Caco-2 (cell line): ENCODE results near the gene RHBDL2. TPM values are rescaled to one million over a fixed set of nuclear protein-coding genes. Genes with fewer than 3 reads are reported as not detected.
A peak's percentile ranks its signal among the peaks of the same experiment; 100 is the strongest.

Experiments used
- BruUV-seq: library from RNA; stranded (reverse); fragments of 400-500 nt; replicated peaks from 2 replicates; lab custom pipeline; 2021; lab: Mats Ljungman, UMichigan
- CTCF ChIA-PET: fragments of 300-600 bp; sonication (Branson Sonifier 250); formaldehyde crosslinking; loops from one replicate; lab custom pipeline; 2022; ENCODE audit warnings: antibody characterized with exemption; lab: Charles Lee
- POLR2A ChIA-PET: fragments of 300-600 bp; sonication (Branson Sonifier 250); formaldehyde crosslinking; loops from one replicate; lab custom pipeline; 2022; ENCODE audit warnings: antibody characterized with exemption; lab: Charles Lee
- DNase-seq, 2 experiments: peaks; one replicate each; pipeline versions ENCODE4 v3.0.0 to v3.0.0-alpha.2; 2020 to 2022
- H3K27me3 ChIP-seq: replicated peaks from 2 replicates; pipeline ENCODE4 v1.6.0; 2011; ENCODE audit warnings: low read length; ENCODE audit not compliant: control insufficient read depth, insufficient read depth
- H3K36me3 ChIP-seq: 2 replicates; pipeline ENCODE4 v1.5.1; 2011; ENCODE audit warnings: low read length; ENCODE audit not compliant: control insufficient read depth, insufficient read depth
- H3K4me1 ChIP-seq: fragments of 250-450 bp; sonication (Bioruptor Pico); 2 replicates; pipeline ENCODE4 v1.5.1; 2020; ENCODE audit warnings: mild to moderate bottlenecking
- H3K4me3 ChIP-seq: 2 replicates; pipeline ENCODE4 v1.5.1; 2011; ENCODE audit warnings: low read depth, mild to moderate bottlenecking, control low read depth, low read length
- H3K9me3 ChIP-seq: fragments of 250-450 bp; sonication (Bioruptor Pico); 2 replicates; pipeline ENCODE4 v1.5.1; 2020; ENCODE audit warnings: mild to moderate bottlenecking, moderate library complexity
- H3K27ac Mint-ChIP-seq: one replicate; pipeline ENCODE4 v1.8.0; 2022; ENCODE audit warnings: mixed read lengths; ENCODE audit not compliant: unreplicated experiment
- H3K27me3 Mint-ChIP-seq: one replicate; pipeline ENCODE4 v1.8.0; 2022; ENCODE audit warnings: mixed read lengths; ENCODE audit not compliant: insufficient read depth, unreplicated experiment
- H3K36me3 Mint-ChIP-seq: one replicate; pipeline ENCODE4 v1.8.0; 2022; ENCODE audit warnings: mild to moderate bottlenecking, mixed read lengths; ENCODE audit not compliant: insufficient read depth, unreplicated experiment
- H3K4me1 Mint-ChIP-seq: one replicate; pipeline ENCODE4 v1.8.0; 2022; ENCODE audit warnings: low read depth, mixed read lengths; ENCODE audit not compliant: unreplicated experiment
- H3K4me3 Mint-ChIP-seq: one replicate; pipeline ENCODE4 v1.8.0; 2022; ENCODE audit warnings: mild to moderate bottlenecking, moderate library complexity, mixed read lengths; ENCODE audit not compliant: unreplicated experiment
- H3K9me3 Mint-ChIP-seq: one replicate; pipeline ENCODE4 v1.8.0; 2022; ENCODE audit warnings: mixed read lengths; ENCODE audit not compliant: unreplicated experiment
- CTCF ChIP-seq, 2 experiments: fragments of 200-600 bp in 1 of 2; IDR thresholded peaks; 1 replicate in 1 of 2; 2 replicates in 1 of 2; pipeline versions ENCODE4 v1.5.1 to v1.8.0; 2011 to 2022; ENCODE audit warnings: antibody characterized with exemption in 1 of 2, control low read depth in 1 of 2, inconsistent platforms in 1 of 2, low read depth in 1 of 2, low read length in 1 of 2, mild to moderate bottlenecking in 1 of 2, moderate library complexity in 1 of 2; ENCODE audit not compliant: insufficient read depth in 1 of 2, severe bottlenecking in 1 of 2, unreplicated experiment in 1 of 2
- intact Hi-C: fragments of 100-400 bp; cut with micrococcal nuclease; formaldehyde crosslinking; loops from one replicate; pipeline ENCODE4 v1.10.0; 2022; ENCODE audit not compliant: unreplicated experiment
- total RNA-seq: library from RNA; stranded (reverse); gene quantifications from 2 replicates; pipeline ENCODE4 v1.2.3, GENCODE V29; 2022

The RHBDL2 gene
- total RNA-seq, 1 experiment from 2014 or later: not detected

GRCh38 chr1:38923607-38924006 is 18.0 kb downstream of the RHBDL2 start:
- CTCF ChIA-PET: no interaction called here
- intact Hi-C loops: no loop called here
- BruUV-seq: no TSS peak
- POLR2A ChIA-PET: no interaction called here
- no peaks in the 10 kb centered on the region for H3K36me3 ChIP-seq
- Mint-ChIP-seq H3K27ac (no peak overlapping the region), H3K27me3 (no peaks in the 10 kb centered on the region), H3K4me3 (no peak overlapping the region), H3K4me1 (no peaks in the 10 kb centered on the region), H3K36me3 (no peaks in the 10 kb centered on the region), H3K9me3 (no peaks in the 10 kb centered on the region)
- H3K4me3 ChIP-seq: no peak overlapping the region
- no peaks in the 10 kb centered on the region for H3K27me3 ChIP-seq
- H3K4me1 ChIP-seq: no peaks in the 10 kb centered on the region
- no peaks in the 10 kb centered on the region for H3K9me3 ChIP-seq
- TF ChIP-seq CTCF (IDR thresholded peaks at IDR 0.05; ENCODE audit: insufficient read depth in 1 of 2, low read depth in 1 of 2, low read length in 1 of 2, severe bottlenecking in 1 of 2, unreplicated experiment in 1 of 2): no peak
- no peak for DNase-seq

GRCh38 chr1:38919130-38919529 is 22.5 kb downstream of the RHBDL2 start:
- Histone ChIP-seq H3K27me3 (no peaks in the 10 kb centered on the region), H3K4me3 (no peak overlapping the region), H3K36me3 (no peaks in the 10 kb centered on the region), H3K9me3 (no peaks in the 10 kb centered on the region), H3K4me1 (peaks cover 4% of the 10 kb centered on the region; the same call in 1 of the 2 replicates)
- no TSS peak for BruUV-seq
- peak in 1 of 2 experiments; percentile 37 for TF ChIP-seq CTCF (IDR thresholded peaks at IDR 0.05; ENCODE audit: insufficient read depth in 1 of 2, low read depth in 1 of 2, low read length in 1 of 2, severe bottlenecking in 1 of 2, unreplicated experiment in 1 of 2)
- peak; percentile 34 to 45 for DNase-seq
- no peaks in the 10 kb centered on the region for H3K36me3 Mint-ChIP-seq
- no peak overlapping the region for H3K27ac Mint-ChIP-seq
- H3K4me1 Mint-ChIP-seq: no peaks in the 10 kb centered on the region
- H3K27me3 Mint-ChIP-seq: no peaks in the 10 kb centered on the region
- ChIA-PET CTCF (interaction anchor here (0.7 to 1.3 kb wide), 2 partner anchors 45 to 107 kb away, joined by 3 read pairs; partner anchors contain the start of gene NDUFS5), POLR2A (no interaction called here)
- no peaks in the 10 kb centered on the region for H3K9me3 Mint-ChIP-seq
- H3K4me3 Mint-ChIP-seq: no peak overlapping the region
- intact Hi-C loops: loop anchor here (2.0 to 10.0 kb wide), 2 partner anchors 50 to 176 kb away; no protein-coding TSS in a partner anchor

DNA sequence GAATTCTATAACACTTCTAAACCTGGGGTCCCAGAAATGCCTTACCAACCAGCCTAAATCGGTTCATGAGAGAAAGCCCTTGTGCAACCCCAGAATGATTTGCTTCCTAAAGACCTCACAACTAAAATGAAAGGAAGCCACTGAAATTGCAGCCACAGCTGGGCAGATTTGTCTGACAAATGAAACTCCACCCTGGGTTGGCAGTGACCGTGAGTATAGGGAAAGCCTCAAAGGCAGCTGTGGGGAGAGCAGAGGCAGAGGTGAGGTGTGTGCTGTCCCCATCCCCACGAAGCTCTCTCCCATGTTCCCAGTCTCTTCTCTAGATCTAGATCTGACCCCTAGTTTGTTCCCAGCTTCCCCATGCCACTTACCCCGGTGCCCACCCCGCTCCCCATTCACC is 23.1 kb downstream of the RHBDL2 start:
- H3K9me3 ChIP-seq: no peaks in the 10 kb centered on the region
- no peaks in the 10 kb centered on the region for H3K9me3 Mint-ChIP-seq
- no peak overlapping the region for H3K4me3 ChIP-seq
- H3K36me3 ChIP-seq: no peaks in the 10 kb centered on the region
- no peaks in the 10 kb centered on the region for H3K4me1 Mint-ChIP-seq
- no peaks in the 10 kb centered on the region for H3K36me3 Mint-ChIP-seq
- no peaks in the 10 kb centered on the region for H3K27me3 Mint-ChIP-seq
- H3K4me3 Mint-ChIP-seq: no peak overlapping the region
- ChIA-PET CTCF (interaction anchor here (1.3 kb wide), 1 partner anchor 46 kb away, joined by 3 read pairs; no protein-coding TSS in a partner anchor), POLR2A (no interaction called here)
- H3K27ac Mint-ChIP-seq: no peak overlapping the region
- no TSS peak for BruUV-seq
- intact Hi-C loops: loop anchor here (2.0 to 10.0 kb wide), 2 partner anchors 50 to 176 kb away; no protein-coding TSS in a partner anchor
- peaks cover 4% of the 10 kb centered on the region; the same call in 1 of the 2 replicates for H3K4me1 ChIP-seq
- no peak for TF ChIP-seq CTCF (IDR thresholded peaks at IDR 0.05; ENCODE audit: insufficient read depth in 1 of 2, low read depth in 1 of 2, low read length in 1 of 2, severe bottlenecking in 1 of 2, unreplicated experiment in 1 of 2)
- no peak for DNase-seq
- no peaks in the 10 kb centered on the region for H3K27me3 ChIP-seq
